ENCODE measurements around the gene MLLT3.
A peak's percentile ranks its signal among the peaks of the same experiment; 100 is the strongest.

MLLT3 gene

GRCh38 chr9:20353524-20353923 is 268.8 kb downstream of the MLLT3 start:
- Histone ChIP-seq H3K79me2 (ENCODE audit: low read length) (no peaks in the 10 kb centered on the region), H3K27ac (ENCODE audit: low read length) (peak overlapping the region; percentile 95), H3K9me3 (replicated peaks; ENCODE audit: insufficient read depth, low read length) (no peaks in the 10 kb centered on the region), H2AFZ (ENCODE audit: low read length) (no peak overlapping the region), H3K9me2 (replicated peaks; ENCODE audit: insufficient read depth, low read length) (no peaks in the 10 kb centered on the region), H3K4me1 (ENCODE audit: low read length) (peaks cover 32% of the 10 kb centered on the region), H3F3A (ENCODE audit: insufficient read depth, low read length) (peaks cover 18% of the 10 kb centered on the region), H3K27me3 (replicated peaks; ENCODE audit: insufficient read depth, low read length) (no peaks in the 10 kb centered on the region), H3K36me3 (replicated peaks; ENCODE audit: insufficient read depth, low read length) (no peaks in the 10 kb centered on the region), H3K9ac (ENCODE audit: low read length) (peak overlapping the region; percentile 54), H3K4me2 (ENCODE audit: low read depth, low read length) (peak overlapping the region; percentile 36; the same call in 1 of the 2 replicates), H4K20me1 (ENCODE audit: insufficient read depth, low read length) (no peaks in the 10 kb centered on the region), H3K4me3 (ENCODE audit: low read length) (no peak overlapping the region)
- DNase-seq, result peak; percentile 15
- TF ChIP-seq EZH2phosphoT487 (IDR thresholded peaks at IDR 0.05; ENCODE audit: low read length), result no peak
- no peak for TF ChIP-seq CTCF (IDR thresholded peaks at IDR 0.05; ENCODE audit: low read length)
- no peak for TF ChIP-seq EZH2 (optimal IDR thresholded peaks at IDR 0.05; ENCODE audit: low read depth, low read length)

GRCh38 chr9:20352591-20352990 is 269.7 kb downstream of the MLLT3 start:
- peaks cover 31% of the 10 kb centered on the region for H3K4me1 ChIP-seq (ENCODE audit: low read length)
- no peak overlapping the region for H3K9ac ChIP-seq (ENCODE audit: low read length)
- no peak for TF ChIP-seq CTCF (IDR thresholded peaks at IDR 0.05; ENCODE audit: low read length)
- TF ChIP-seq EZH2 (optimal IDR thresholded peaks at IDR 0.05; ENCODE audit: low read depth, low read length), result no peak
- TF ChIP-seq EZH2phosphoT487 (IDR thresholded peaks at IDR 0.05; ENCODE audit: low read length), result no peak
- H3F3A ChIP-seq (ENCODE audit: insufficient read depth, low read length), result peaks cover 18% of the 10 kb centered on the region
- DNase-seq, result no peak
- no peaks in the 10 kb centered on the region for H3K9me2 ChIP-seq (replicated peaks; ENCODE audit: insufficient read depth, low read length)
- no peaks in the 10 kb centered on the region for H3K27me3 ChIP-seq (replicated peaks; ENCODE audit: insufficient read depth, low read length)
- no peaks in the 10 kb centered on the region for H4K20me1 ChIP-seq (ENCODE audit: insufficient read depth, low read length)
- H3K4me3 ChIP-seq (ENCODE audit: low read length), result no peak overlapping the region
- no peak overlapping the region for H2AFZ ChIP-seq (ENCODE audit: low read length)
- no peaks in the 10 kb centered on the region for H3K79me2 ChIP-seq (ENCODE audit: low read length)
- H3K36me3 ChIP-seq (replicated peaks; ENCODE audit: insufficient read depth, low read length), result no peaks in the 10 kb centered on the region
- H3K4me2 ChIP-seq (ENCODE audit: low read depth, low read length), result no peak overlapping the region
- no peak overlapping the region for H3K27ac ChIP-seq (ENCODE audit: low read length)
- H3K9me3 ChIP-seq (replicated peaks; ENCODE audit: insufficient read depth, low read length), result no peaks in the 10 kb centered on the region

- Histone ChIP-seq H3K36me3 (replicated peaks; ENCODE audit: insufficient read depth, low read length) (no peaks in the 10 kb centered on the region), H2AFZ (ENCODE audit: low read length) (no peak overlapping the region), H3K9ac (ENCODE audit: low read length) (no peak overlapping the region), H3K4me3 (ENCODE audit: low read length) (no peak overlapping the region), H3K27ac (ENCODE audit: low read length) (no peak overlapping the region), H3K9me2 (replicated peaks; ENCODE audit: insufficient read depth, low read length) (no peaks in the 10 kb centered on the region), H3K4me1 (ENCODE audit: low read length) (peaks cover 24% of the 10 kb centered on the region), H3K79me2 (ENCODE audit: low read length) (no peaks in the 10 kb centered on the region), H3F3A (ENCODE audit: insufficient read depth, low read length) (peaks cover 18% of the 10 kb centered on the region), H3K9me3 (replicated peaks; ENCODE audit: insufficient read depth, low read length) (no peaks in the 10 kb centered on the region), H4K20me1 (ENCODE audit: insufficient read depth, low read length) (no peaks in the 10 kb centered on the region), H3K27me3 (replicated peaks; ENCODE audit: insufficient read depth, low read length) (no peaks in the 10 kb centered on the region), H3K4me2 (ENCODE audit: low read depth, low read length) (no peak overlapping the region)
- DNase-seq, result no peak
- no peak for TF ChIP-seq CTCF (IDR thresholded peaks at IDR 0.05; ENCODE audit: low read length)
- no peak for TF ChIP-seq EZH2 (optimal IDR thresholded peaks at IDR 0.05; ENCODE audit: low read depth, low read length)
- no peak for TF ChIP-seq EZH2phosphoT487 (IDR thresholded peaks at IDR 0.05; ENCODE audit: low read length)
Measured at GRCh38 chr9:20351715-20352114, 270.6 kb downstream of the MLLT3 start.

Data from MM.1S (cell line).